GM18519 (cell line): ENCODE measurements around the gene HEG1.

ENCODE experiments used
- ATAC-seq: cut with Tn5 transposase; IDR thresholded peaks from one replicate; pipeline ENCODE4 v1.9.1; 2021; ENCODE audit warnings: mild to moderate bottlenecking, moderate library complexity; ENCODE audit not compliant: unreplicated experiment, low FRiP score

Gene HEG1

GRCh38 chr3:124919756-124920155 lies 136.0 kb downstream of the HEG1 start:
- ATAC-seq = no peak

GRCh38 chr3:124918524-124918923 lies 137.3 kb downstream of the HEG1 start:
- no peak for ATAC-seq

- ATAC-seq = no peak
Measured at GRCh38 chr3:124916837-124917409, 138.9 kb downstream of the HEG1 start.
